Measurements from ENCODE around the gene CCDC186. TPM values are rescaled to one million over a fixed set of nuclear protein-coding genes. Genes with fewer than 3 reads are reported as not detected.

The CCDC186 gene
- total RNA-seq, 1 experiment from 2014 or later = 12.8 TPM

GRCh38 chr10:114077815-114078219 is 96.2 kb downstream of the CCDC186 start:
- Mint-ChIP-seq H3K27ac (ENCODE audit: unreplicated experiment) (no peak overlapping the region), H3K4me3 (ENCODE audit: low read depth, unreplicated experiment) (no peak overlapping the region), H3K27me3 (ENCODE audit: unreplicated experiment) (no peaks in the 10 kb centered on the region), H3K4me1 (ENCODE audit: low read depth, unreplicated experiment) (peaks cover 26% of the 10 kb centered on the region), H3K9me3 (ENCODE audit: low read depth, unreplicated experiment) (no peaks in the 10 kb centered on the region), H3K36me3 (ENCODE audit: insufficient read depth, unreplicated experiment) (peaks cover 8% of the 10 kb centered on the region)
- intact Hi-C loops (cut with micrococcal nuclease; ENCODE audit: unreplicated experiment) = no loop called here
- DNase-seq = no peak
- BruUV-seq (replicated peaks) = no TSS peak
- no peak for TF ChIP-seq CTCF (IDR thresholded peaks at IDR 0.05; ENCODE audit: unreplicated experiment)
- CTCF ChIA-PET = no interaction called here

GRCh38 chr10:114077347-114077746 is 96.7 kb downstream of the CCDC186 start:
- CTCF ChIA-PET = no interaction called here
- BruUV-seq (replicated peaks) = no TSS peak
- no peak overlapping the region for H3K27ac Mint-ChIP-seq (ENCODE audit: unreplicated experiment)
- H3K9me3 Mint-ChIP-seq (ENCODE audit: low read depth, unreplicated experiment) = no peaks in the 10 kb centered on the region
- no peak overlapping the region for H3K4me3 Mint-ChIP-seq (ENCODE audit: low read depth, unreplicated experiment)
- no peak for DNase-seq
- no peak for TF ChIP-seq CTCF (IDR thresholded peaks at IDR 0.05; ENCODE audit: unreplicated experiment)
- peaks cover 3% of the 10 kb centered on the region for H3K36me3 Mint-ChIP-seq (ENCODE audit: insufficient read depth, unreplicated experiment)
- peaks cover 26% of the 10 kb centered on the region for H3K4me1 Mint-ChIP-seq (ENCODE audit: low read depth, unreplicated experiment)
- no peaks in the 10 kb centered on the region for H3K27me3 Mint-ChIP-seq (ENCODE audit: unreplicated experiment)
- intact Hi-C loops (cut with micrococcal nuclease; ENCODE audit: unreplicated experiment) = no loop called here

- CTCF ChIA-PET = no interaction called here
- no peaks in the 10 kb centered on the region for H3K27me3 Mint-ChIP-seq (ENCODE audit: unreplicated experiment)
These were observed 98.9 kb downstream of the CCDC186 start for GRCh38 chr10:114075093-114075492.

GRCh38 chr10:114073395-114074186 is 100.4 kb downstream of the CCDC186 start:
- no TSS peak for BruUV-seq (replicated peaks)
- CTCF ChIA-PET = no interaction called here
- H3K4me3 Mint-ChIP-seq (ENCODE audit: low read depth, unreplicated experiment) = no peak overlapping the region
- H3K27me3 Mint-ChIP-seq (ENCODE audit: unreplicated experiment) = no peaks in the 10 kb centered on the region
- DNase-seq = no peak
- no peaks in the 10 kb centered on the region for H3K9me3 Mint-ChIP-seq (ENCODE audit: low read depth, unreplicated experiment)
- no peak for TF ChIP-seq CTCF (IDR thresholded peaks at IDR 0.05; ENCODE audit: unreplicated experiment)
- intact Hi-C loops (cut with micrococcal nuclease; ENCODE audit: unreplicated experiment) = no loop called here
- no peaks in the 10 kb centered on the region for H3K36me3 Mint-ChIP-seq (ENCODE audit: insufficient read depth, unreplicated experiment)
- H3K4me1 Mint-ChIP-seq (ENCODE audit: low read depth, unreplicated experiment) = no peaks in the 10 kb centered on the region
- H3K27ac Mint-ChIP-seq (ENCODE audit: unreplicated experiment) = no peak overlapping the region

More at GRCh38 chr10:114075093-114075492, 98.9 kb downstream of the CCDC186 start:
- H3K4me3 Mint-ChIP-seq (ENCODE audit: low read depth, unreplicated experiment) = no peak overlapping the region
- TF ChIP-seq CTCF (IDR thresholded peaks at IDR 0.05; ENCODE audit: unreplicated experiment) = no peak
- H3K9me3 Mint-ChIP-seq (ENCODE audit: low read depth, unreplicated experiment) = no peaks in the 10 kb centered on the region
- no peak overlapping the region for H3K27ac Mint-ChIP-seq (ENCODE audit: unreplicated experiment)
- intact Hi-C loops (cut with micrococcal nuclease; ENCODE audit: unreplicated experiment) = no loop called here
- no TSS peak for BruUV-seq (replicated peaks)
- no peaks in the 10 kb centered on the region for H3K36me3 Mint-ChIP-seq (ENCODE audit: insufficient read depth, unreplicated experiment)
- peaks cover 9% of the 10 kb centered on the region for H3K4me1 Mint-ChIP-seq (ENCODE audit: low read depth, unreplicated experiment)
- DNase-seq = no peak

All from Calu3 (cell line).